Pericardium fibroblast (primary cell): ENCODE measurements around the gene OR2T10. TPM values are rescaled to one million over a fixed set of nuclear protein-coding genes. Genes with fewer than 3 reads are reported as not detected.

Source experiments
- total RNA-seq: library from RNA; depleted of rRNA; stranded (reverse); fragments of >200 nt; gene quantifications from 2 replicates; pipeline ENCODE4 v1.2.3, GENCODE V29; 2015

The OR2T10 gene, protein sequence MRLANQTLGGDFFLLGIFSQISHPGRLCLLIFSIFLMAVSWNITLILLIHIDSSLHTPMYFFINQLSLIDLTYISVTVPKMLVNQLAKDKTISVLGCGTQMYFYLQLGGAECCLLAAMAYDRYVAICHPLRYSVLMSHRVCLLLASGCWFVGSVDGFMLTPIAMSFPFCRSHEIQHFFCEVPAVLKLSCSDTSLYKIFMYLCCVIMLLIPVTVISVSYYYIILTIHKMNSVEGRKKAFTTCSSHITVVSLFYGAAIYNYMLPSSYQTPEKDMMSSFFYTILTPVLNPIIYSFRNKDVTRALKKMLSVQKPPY
- not detected in 2 replicates for total RNA-seq

DNA sequence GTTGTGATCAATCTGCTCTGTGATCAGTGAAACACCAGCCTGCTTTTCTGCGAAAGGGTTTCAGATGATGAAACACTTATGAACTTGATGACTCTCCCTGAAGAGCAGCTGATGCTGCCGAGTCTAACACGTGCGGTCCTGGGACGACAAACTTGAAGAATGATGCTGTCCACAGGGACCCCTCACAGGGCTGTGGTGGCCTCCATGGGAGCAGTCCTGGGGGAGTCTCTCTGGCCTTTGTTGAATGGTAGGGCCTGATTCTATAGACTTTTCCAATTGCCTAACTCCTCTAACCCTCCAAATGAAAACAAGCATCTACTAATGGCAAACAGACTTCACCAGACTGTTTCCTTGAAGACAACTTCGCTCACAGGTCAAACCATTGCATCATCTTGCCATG lies at the start of gene OR2T10:
TSS of gene OR2T10 (minus strand) at position 112 of the 400 bp plus-strand sequence. CDS start 3,932 bp downstream, outside the sequence.

DNA sequence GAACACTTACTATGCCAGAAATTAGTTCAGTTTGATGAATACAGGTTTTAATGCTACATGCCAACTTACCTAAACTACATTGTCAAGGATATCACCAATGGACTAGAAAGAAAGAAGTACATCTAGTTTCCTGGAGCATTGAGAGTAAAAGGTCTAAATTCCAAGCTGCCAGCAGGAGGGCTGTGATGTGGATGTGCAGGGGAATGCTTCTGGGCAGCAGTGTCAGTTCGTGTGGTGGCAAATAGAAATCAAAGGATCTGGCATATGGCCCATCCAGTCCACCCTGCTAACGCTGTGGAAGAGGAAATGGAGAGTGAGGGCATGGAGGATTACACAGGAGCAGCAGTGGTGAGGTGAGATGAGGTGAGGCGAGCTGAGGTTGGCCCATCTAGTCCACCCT lies 47.7 kb upstream of the OR2T10 start, which contains the start of gene OR2T35:
TSS of gene OR2T35 (minus strand) at position 101 of the 400 bp plus-strand sequence. CDS start 6,020 bp downstream, outside the sequence.

DNA sequence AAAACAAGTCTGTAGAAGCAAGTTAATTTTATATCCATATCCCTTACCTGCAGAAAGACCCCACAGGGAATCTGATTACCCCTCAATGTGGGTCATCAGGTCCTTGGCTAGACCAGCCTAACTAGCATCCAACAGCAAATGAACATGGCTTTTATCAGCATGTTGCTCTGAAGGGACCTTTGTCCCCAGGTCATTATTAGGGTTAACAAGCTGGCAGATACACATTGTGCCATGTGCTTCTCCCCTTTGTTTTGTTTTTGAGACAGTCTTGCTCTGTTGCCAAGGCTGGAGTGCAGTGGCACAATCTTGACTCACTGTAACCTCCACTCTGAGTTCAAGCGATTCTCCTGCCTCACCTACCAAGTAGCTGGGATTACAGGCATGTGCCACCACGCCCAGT lies 37.5 kb upstream of the OR2T10 start, which contains the start of gene OR2T11:
TSS of gene OR2T11 (minus strand) at position 101 of the 400 bp plus-strand sequence. CDS start 7,963 bp downstream, outside the sequence.

DNA sequence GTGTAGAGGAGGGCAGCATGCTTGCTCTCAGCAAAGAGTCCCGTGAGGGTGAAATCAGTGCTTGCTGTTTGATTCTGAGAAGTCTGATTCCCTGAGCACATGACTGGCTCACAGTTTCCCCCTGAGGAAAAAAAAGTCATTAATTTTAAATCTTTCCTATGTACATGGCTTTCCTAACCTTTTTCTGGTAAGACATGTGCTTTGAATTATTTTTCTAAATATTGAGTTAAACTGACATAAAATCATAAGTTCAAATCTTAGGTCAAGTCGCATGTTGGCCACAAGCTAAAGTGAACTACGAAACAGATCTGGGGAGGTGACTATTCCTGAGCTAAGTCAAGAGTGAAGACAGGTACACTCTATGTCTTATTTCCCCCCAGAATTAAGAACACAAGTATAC lies 22.8 kb downstream of the OR2T10 start, which contains the start of gene OR2T34:
TSS of gene OR2T34 (minus strand) at position 101 of the 400 bp plus-strand sequence. CDS start at position 101, 0 bp downstream.

DNA sequence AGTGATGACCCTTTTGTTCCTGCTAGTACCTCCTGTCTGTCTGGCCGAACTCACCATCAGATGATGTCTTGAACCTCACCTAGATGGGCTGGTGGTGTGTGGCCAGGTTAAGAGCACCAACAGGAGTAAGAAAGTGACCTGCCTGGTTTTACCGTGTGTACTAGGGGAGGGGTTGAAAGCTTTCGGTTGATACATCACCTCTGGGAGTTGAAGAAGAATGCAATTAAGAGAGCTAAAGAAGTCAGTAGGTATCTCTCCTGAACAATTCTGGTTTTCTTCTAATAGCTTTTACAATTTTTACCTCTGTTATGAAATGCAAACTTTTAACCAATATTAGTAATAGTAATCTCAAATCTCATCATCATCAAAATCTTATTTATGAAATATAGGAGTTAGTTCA lies 34.8 kb downstream of the OR2T10 start, which contains the start of gene OR2T29:
TSS of gene OR2T29 (minus strand) at position 101 of the 400 bp plus-strand sequence. CDS start 3,281 bp downstream, outside the sequence.

Other genes starting within 250 kb of the OR2T10 start
- not detected in 2 replicates for gene OR14C36, start 248.9 kb downstream of the OR2T10 start, total RNA-seq
- gene OR2T4, start 236.0 kb downstream of the OR2T10 start, total RNA-seq = not detected in 2 replicates
- not detected in 2 replicates for gene OR2T6, start 222.0 kb downstream of the OR2T10 start, total RNA-seq
- gene OR2T1, start 194.7 kb downstream of the OR2T10 start, total RNA-seq = not detected in 2 replicates
- not detected in 2 replicates for gene OR2T2, start 152.1 kb downstream of the OR2T10 start, total RNA-seq
- gene OR2T3, start 124.3 kb downstream of the OR2T10 start, total RNA-seq = not detected in 2 replicates
- gene OR2T5, start 109.1 kb downstream of the OR2T10 start, total RNA-seq = not detected in 2 replicates
- not detected in 2 replicates for gene OR2G6, start 89.6 kb downstream of the OR2T10 start, total RNA-seq
- not detected in 2 replicates for gene OR2T29, start 34.9 kb downstream of the OR2T10 start, total RNA-seq
- not detected in 2 replicates for gene OR2T34, start 22.9 kb downstream of the OR2T10 start, total RNA-seq
- not detected in 2 replicates for gene OR2T11, start 37.4 kb upstream of the OR2T10 start, total RNA-seq
- not detected in 2 replicates for gene OR2T35, start 47.6 kb upstream of the OR2T10 start, total RNA-seq
- gene OR2T27, start 57.8 kb upstream of the OR2T10 start, total RNA-seq = not detected in 2 replicates
- not detected in 2 replicates for gene OR14I1, start 105.1 kb upstream of the OR2T10 start, total RNA-seq
- not detected in 2 replicates for gene LYPD8, start 158.1 kb upstream of the OR2T10 start, total RNA-seq
- gene SH3BP5L, start 228.2 kb upstream of the OR2T10 start, total RNA-seq = 14.3 and 23.2 TPM in 2 replicates
- gene ZNF672, start 240.5 kb upstream of the OR2T10 start, total RNA-seq = 17.2 and 20.5 TPM in 2 replicates